ACC112 (cell line): ENCODE data around the gene CDH4.

ENCODE experiments used
- H2AFZ ChIP-seq: fragments of 200-600 bp; sonication (generic); one replicate; pipeline ENCODE4 v1.6.0; 2017; ENCODE audit warnings: antibody characterized with exemption, low read length; ENCODE audit not compliant: unreplicated experiment
- H3K27ac ChIP-seq: fragments of 200-600 bp; sonication (generic); 2 replicates; pipeline ENCODE4 v1.5.1; 2014; ENCODE audit warnings: low read depth, mild to moderate bottlenecking, antibody characterized with exemption, low read length, moderate library complexity
- H3K27me3 ChIP-seq: fragments of 200-600 bp; sonication (generic); 2 replicates; pipeline ENCODE4 v1.6.1; 2014; ENCODE audit warnings: mild to moderate bottlenecking, antibody characterized with exemption, low read length, moderate library complexity, mixed read lengths; ENCODE audit not compliant: insufficient read depth
- H3K36me3 ChIP-seq: fragments of 200-600 bp; sonication (generic); 2 replicates; pipeline ENCODE4 v1.6.1; 2016; ENCODE audit warnings: mild to moderate bottlenecking, antibody characterized with exemption, low read length, moderate library complexity, mixed read lengths; ENCODE audit not compliant: insufficient read depth
- H3K4me1 ChIP-seq: fragments of 200-600 bp; sonication (generic); one replicate; pipeline ENCODE4 v1.6.1; 2016; ENCODE audit warnings: low read length, mixed read lengths; ENCODE audit not compliant: insufficient read depth, unreplicated experiment, control insufficient read depth
- H3K4me3 ChIP-seq: fragments of 200-600 bp; sonication (generic); 2 replicates; pipeline ENCODE4 v1.5.1; 2014; ENCODE audit warnings: mild to moderate bottlenecking, low read depth, low read length
- H3K79me2 ChIP-seq: fragments of 200-600 bp; sonication (generic); one replicate; pipeline ENCODE4 v1.6.0; 2016; ENCODE audit warnings: low read length; ENCODE audit not compliant: control insufficient read depth, unreplicated experiment, insufficient read depth

The CDH4 gene

DNA sequence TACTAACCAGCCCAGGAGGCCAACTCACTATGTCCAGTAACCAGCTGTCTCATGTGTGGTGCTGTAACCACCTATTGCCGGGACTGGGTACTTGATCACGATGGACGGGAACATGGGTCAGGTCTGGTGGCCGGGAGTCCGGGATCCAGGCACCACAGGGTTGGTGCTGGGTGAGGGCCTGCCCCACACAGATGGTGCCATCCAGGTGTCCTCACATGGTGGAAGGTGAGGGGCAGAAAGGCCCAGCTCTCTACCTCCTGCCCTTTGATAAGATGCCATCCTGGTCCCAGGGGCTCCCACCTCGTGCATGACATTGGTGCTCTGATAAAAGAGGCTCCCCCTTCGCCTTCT, 697.3 kb downstream of the CDH4 start:
- Histone ChIP-seq H3K4me3 (no peak overlapping the region), H3K4me1 (no peaks in the 10 kb centered on the region), H2AFZ (no peak overlapping the region)

DNA sequence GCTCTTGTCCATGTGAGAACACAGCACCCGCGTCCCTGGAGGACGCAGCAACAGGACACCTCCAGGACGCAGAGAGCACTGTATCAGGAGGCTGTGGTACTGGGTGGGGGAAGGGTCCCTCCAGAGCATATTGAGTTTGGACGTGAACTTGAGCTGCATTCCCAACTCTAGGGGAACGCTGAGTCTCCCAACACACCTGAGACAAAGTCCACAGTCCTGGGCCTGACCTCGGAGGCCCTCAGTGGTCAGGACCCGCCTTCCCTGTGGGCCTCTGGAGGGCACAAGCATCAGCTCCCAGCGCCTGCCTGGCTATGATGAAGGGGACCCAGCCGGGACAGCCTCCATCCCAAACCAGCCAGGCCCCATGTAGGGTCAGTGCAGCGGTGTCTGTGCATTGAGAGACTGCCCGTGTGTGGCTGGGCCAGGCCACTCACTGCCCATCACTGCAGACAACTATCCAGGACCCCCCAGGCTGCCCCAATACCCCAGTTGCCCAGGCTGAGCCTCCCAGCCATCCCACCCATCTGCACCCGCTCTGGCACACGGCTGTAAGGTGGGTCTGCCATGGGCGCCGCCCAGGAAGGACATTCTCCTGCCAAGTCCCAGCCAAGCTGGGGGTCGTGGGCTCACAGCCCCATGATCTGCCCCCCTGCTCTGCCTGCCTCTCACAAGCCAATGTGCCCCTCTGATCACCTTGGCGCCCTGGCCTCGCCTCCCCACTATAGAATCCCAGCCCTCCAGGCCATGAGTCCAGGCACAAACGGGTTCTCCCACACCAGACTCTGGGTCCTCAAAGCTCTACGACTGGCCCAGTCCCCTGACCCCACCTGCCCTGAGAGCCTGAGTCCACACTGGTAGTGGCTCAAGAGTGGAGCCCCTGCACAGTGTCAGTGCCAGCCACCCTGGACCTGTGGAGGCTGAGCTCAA, 697.9 kb downstream of the CDH4 start:
- Histone ChIP-seq H3K4me1 (no peaks in the 10 kb centered on the region), H3K27me3 (0 out of 2 replicates have a peak, but pooled peaks cover 4% of the 10 kb centered on the region), H3K36me3 (no peaks in the 10 kb centered on the region), H3K4me3 (no peak overlapping the region), H3K79me2 (no peaks in the 10 kb centered on the region), H2AFZ (no peak overlapping the region), H3K27ac (no peak overlapping the region)

More for the DNA sequence above, 697.3 kb downstream of the CDH4 start:
- Histone ChIP-seq H3K36me3 (no peaks in the 10 kb centered on the region), H3K79me2 (no peaks in the 10 kb centered on the region), H3K27ac (no peak overlapping the region), H3K27me3 (no peaks in the 10 kb centered on the region)

DNA sequence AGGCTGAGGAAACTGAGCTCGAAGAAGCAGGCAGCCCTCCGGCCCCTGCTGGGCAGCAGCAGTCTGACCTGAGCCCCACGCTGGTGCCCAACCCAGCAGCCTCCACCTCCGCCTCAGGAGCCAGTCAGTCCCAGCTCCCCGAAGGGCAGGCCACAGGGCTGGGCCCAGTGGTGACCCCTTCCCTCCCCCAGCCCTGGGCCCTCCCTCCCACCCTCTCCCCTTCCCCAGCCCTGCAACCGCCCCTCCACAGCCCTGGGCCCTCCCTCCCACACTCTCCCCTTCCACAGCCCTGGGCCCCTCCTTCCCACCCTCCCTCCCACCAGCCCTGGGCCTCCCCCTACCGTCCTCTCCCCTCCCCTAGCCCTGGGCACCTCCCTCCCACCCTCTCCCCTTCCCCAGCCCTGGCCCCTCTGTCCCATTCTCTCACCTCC, 698.6 kb downstream of the CDH4 start:
- Histone ChIP-seq H3K27me3 (peaks cover 10% of the 10 kb centered on the region; the same call in 1 of the 2 replicates), H3K4me1 (no peaks in the 10 kb centered on the region), H3K27ac (no peak overlapping the region), H3K4me3 (no peak overlapping the region), H3K79me2 (no peaks in the 10 kb centered on the region), H2AFZ (no peak overlapping the region), H3K36me3 (no peaks in the 10 kb centered on the region)

DNA sequence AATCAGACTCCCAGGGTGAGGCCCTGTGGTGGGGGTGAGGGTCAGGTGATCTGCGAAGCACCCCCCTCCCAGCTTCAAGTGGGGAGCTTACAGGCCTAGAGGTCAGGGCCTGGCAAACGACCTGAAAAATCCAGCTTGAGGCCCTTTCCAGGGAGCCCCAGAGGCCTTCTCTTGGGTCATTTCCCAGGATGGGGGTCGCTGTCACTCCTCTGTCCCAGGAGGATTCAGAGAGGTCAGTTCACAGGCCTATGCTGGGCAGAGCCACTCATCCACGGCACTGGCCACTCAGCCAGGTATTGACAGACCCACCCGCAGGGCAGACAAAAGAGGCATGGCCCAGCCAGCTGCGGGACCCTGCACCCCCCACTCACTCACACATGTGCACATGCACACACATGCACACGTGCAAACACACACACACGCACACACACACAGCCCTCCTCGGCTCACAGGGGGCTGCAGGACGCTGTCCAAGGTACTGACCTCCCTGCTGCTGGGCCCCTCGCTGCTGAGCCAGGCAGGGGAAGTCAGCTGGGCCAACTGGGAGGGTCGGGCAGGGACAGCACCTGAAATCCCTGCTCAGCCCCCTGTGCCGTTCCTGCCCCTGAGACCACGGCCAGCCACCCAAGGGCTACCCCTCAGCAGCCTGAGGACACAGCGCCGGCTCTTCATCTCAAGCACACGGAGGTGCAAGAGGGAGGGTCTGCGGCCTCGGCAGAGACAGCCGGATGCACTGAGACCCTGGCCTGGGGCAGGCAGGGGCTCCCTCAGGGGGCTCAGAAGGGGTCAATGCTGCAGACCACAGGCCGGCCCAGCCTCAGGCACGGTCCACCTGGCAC, 699.9 kb downstream of the CDH4 start:
- Histone ChIP-seq H3K27me3 (peaks cover 20% of the 10 kb centered on the region), H3K36me3 (no peaks in the 10 kb centered on the region), H3K27ac (no peak overlapping the region), H3K79me2 (no peaks in the 10 kb centered on the region), H2AFZ (no peak overlapping the region), H3K4me1 (no peaks in the 10 kb centered on the region), H3K4me3 (no peak overlapping the region)

DNA sequence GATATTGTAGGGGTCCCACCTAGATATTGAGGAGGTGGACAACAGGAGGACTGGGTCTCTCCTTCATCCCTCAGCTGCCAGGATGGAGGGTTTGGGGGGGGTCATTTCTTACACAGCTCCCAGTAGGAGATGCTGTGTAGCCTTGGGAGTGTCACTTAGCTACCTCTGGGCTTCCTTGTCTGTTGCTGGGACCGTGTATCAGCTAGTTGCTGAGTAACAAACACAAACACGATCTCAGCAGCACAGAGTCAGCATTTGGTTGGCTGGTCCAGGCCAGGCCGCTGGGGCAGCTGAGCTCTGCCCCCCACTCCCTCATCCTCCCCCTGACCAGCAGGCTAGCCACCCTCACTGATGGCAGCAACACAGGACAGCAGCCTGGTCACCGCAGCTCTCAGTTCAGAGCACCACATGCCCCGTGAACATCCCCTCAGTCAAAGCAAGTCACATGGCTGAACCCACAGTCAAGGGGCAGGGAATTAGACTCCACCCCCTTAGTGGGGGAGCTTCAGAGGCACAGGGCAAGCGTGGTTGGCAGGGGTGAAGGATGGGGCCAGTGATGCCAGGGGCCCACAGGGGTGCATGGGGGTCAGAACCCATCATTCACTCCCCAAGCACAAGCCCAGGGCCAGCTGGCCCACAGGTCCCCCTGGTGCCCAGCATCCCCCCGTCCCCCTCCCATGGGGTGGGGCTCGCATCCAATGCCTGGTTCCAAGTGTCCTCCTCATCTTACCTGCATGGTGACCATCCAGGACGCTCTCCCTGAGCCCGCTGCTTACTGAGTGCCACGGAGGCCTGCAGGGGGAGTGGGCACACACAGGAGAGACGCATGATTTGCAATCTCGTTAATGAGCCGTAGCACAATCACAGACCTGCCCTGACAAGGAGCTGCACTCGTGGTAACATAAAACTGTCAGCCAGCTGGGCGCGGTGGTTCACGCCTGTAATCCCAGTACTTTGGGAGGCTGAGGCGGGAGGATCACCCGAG, 701.3 kb downstream of the CDH4 start:
- Histone ChIP-seq H2AFZ (no peak overlapping the region), H3K36me3 (no peaks in the 10 kb centered on the region), H3K4me3 (no peak overlapping the region)

DNA sequence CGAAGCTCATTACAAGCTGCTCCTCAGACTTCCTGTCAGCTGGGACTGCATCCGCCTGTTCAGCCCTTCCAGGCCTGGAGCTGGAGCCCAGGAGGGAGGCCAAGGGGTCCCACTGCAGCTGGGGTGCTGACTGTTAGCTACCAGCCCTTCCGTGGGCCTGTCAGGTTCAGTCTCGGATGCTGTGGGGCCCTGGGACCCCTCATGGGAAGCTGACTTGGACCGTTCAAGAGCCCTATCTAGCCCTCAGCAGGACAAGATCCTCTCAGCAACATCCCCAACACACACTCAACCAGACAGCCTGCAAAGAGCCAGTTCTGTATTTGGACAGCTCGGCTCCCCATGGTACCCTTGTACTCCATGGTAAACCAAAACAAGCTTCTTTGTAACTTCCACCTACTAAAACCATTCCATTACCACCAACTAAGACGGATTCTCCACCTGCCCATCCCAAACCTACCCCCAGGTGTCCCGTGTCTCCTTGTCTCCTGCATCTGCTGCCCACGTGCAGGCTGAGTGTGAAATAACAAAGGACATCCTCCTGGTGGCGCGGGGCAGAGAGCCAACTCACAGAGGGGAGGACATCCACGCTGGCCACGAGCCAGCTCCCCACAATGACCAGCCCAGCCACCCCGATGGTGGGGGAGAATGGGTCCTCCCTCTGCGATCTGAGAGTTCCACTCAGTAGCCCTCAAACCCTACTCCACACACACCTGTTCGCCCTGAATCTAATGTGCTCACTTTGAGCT, 702.4 kb downstream of the CDH4 start:
- no peak overlapping the region for H3K27ac ChIP-seq
- no peaks in the 10 kb centered on the region for H3K4me1 ChIP-seq
- H3K79me2 ChIP-seq: no peaks in the 10 kb centered on the region
- no peak overlapping the region for H2AFZ ChIP-seq
- H3K27me3 ChIP-seq: peaks cover 32% of the 10 kb centered on the region
- no peak overlapping the region for H3K4me3 ChIP-seq
- no peaks in the 10 kb centered on the region for H3K36me3 ChIP-seq

More for the DNA sequence above, 701.3 kb downstream of the CDH4 start:
- Histone ChIP-seq H3K27me3 (peaks cover 26% of the 10 kb centered on the region), H3K27ac (no peak overlapping the region), H3K4me1 (no peaks in the 10 kb centered on the region), H3K79me2 (no peaks in the 10 kb centered on the region)

DNA sequence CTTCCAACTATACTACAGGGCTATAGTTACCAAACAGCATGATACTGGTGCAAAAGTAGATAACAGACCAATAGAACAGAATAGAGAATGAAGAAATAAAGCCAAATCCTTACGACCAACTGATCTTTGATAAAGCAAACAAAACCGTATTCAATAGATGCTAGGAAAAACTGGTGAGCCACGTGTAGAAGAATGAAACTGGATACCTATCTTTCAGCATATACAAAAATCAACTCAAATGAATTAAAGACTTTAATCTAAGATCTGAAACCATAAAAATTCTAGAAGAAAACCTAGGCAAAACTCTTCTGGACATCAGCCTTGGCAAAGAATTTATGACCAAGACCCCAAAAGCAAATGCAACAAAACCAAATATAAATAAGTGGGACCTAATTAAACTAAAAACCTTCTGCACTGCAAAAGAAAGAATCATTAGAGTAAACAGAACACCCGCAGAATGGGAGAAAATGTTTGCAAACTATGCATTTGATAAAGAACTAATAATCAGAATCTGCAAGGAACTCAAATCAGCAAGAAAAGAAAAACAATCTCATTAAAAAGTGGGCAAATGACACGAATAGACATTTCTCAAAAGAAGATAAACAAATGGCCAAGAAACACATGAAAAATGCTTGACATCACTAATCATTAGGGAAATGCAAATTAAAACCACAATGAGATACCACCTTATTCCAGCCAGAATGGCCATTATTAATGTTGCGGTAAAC, 703.8 kb downstream of the CDH4 start:
- peaks cover 32% of the 10 kb centered on the region for H3K27me3 ChIP-seq
- H3K36me3 ChIP-seq: no peaks in the 10 kb centered on the region
- H3K27ac ChIP-seq: no peak overlapping the region
- no peaks in the 10 kb centered on the region for H3K4me1 ChIP-seq
- H2AFZ ChIP-seq: no peak overlapping the region
- no peak overlapping the region for H3K4me3 ChIP-seq
- no peaks in the 10 kb centered on the region for H3K79me2 ChIP-seq

DNA sequence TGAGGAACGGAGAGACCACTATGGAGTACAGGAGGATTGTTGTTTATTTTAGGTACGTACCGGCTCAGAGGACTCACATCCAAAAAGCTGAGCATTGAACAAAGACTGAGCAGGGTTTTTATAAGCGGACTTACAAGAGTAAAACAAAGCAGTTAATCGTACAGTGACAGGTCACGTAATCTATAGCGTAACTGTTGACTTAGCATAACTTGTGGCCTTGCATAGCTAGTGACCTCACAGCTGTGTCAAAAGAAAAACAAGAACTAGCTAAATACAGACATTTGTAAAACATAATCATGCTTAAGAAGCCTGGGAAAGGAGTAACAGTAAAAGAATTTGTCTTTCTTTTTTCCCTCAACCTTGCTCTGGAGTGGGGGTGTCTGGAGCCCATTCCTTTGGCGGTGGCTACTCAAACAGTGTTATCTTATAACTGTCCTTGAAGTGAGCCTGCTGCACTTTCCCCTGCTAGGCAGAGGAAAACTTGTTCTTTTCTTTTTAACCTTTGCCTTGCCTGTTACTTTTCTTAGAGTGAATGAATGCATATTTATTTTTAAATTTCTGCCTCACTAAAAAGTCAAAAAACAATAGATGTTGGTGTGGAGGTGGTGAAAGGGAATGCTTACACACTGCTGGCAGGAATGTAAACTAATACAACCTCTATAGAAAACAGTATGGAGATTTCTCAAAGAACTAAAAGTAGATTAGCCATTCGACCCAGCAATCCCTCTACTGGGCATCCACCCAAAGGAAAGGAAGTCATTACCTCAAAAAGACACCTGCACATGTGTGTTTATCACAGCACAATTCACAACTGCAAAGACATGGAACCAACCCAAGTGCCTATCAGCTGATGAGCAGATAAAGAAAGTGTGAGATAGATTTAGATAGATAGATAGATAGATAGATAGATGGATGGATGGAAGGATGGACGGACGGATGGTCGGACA, 704.6 kb downstream of the CDH4 start:
- Histone ChIP-seq H3K36me3 (no peaks in the 10 kb centered on the region), H3K4me3 (no peak overlapping the region), H3K27ac (no peak overlapping the region), H3K79me2 (no peaks in the 10 kb centered on the region), H3K4me1 (no peaks in the 10 kb centered on the region), H2AFZ (no peak overlapping the region), H3K27me3 (peaks cover 32% of the 10 kb centered on the region)
